Brain microvascular endothelial cell (primary cell): ENCODE data around the gene WDR20.

Source experiments
- DNase-seq: peaks from one replicate; pipeline ENCODE4 v3.0.0-alpha.2; 2020
- H3K27ac ChIP-seq: fragments of 250-450 bp; sonication (Bioruptor Pico); 2 replicates; pipeline ENCODE4 v1.5.1; 2020; ENCODE audit warnings: mild to moderate bottlenecking, moderate library complexity
- H3K27me3 ChIP-seq: fragments of 250-450 bp; sonication (Bioruptor Pico); replicated peaks from 2 replicates; pipeline ENCODE4 v1.5.1; 2020; ENCODE audit warnings: mild to moderate bottlenecking
- H3K36me3 ChIP-seq: fragments of 250-450 bp; sonication (Bioruptor Pico); replicated peaks from 2 replicates; pipeline ENCODE4 v1.5.1; 2020; ENCODE audit warnings: mild to moderate bottlenecking
- H3K4me3 ChIP-seq: 2 replicates; pipeline ENCODE4 v1.5.1; 2011; ENCODE audit warnings: low read depth, mild to moderate bottlenecking, control low read depth, low read length, moderate library complexity
- CTCF ChIP-seq: IDR thresholded peaks from 2 replicates; pipeline ENCODE4 v1.5.1; 2011; ENCODE audit warnings: low read depth, mild to moderate bottlenecking, moderate library complexity, low read length, control low read depth, inconsistent platforms; ENCODE audit errors: missing control alignments
- in situ Hi-C: cut with HindIII; loops from 2 replicates; pipeline ENCODE4 v1.10.0; 2017; ENCODE audit warnings: low sequenced_read_pairs, low pct_ligation_motif_present

Gene WDR20

GRCh38 chr14:102184316-102185035 is 44.8 kb downstream of the WDR20 start:
- Histone ChIP-seq H3K36me3 (no peaks in the 10 kb centered on the region), H3K27ac (no peak overlapping the region), H3K4me3 (no peak overlapping the region), H3K27me3 (no peaks in the 10 kb centered on the region)
- in situ Hi-C loops: no loop called here
- TF ChIP-seq CTCF: no peak
- DNase-seq: no peak

- Histone ChIP-seq H3K36me3 (no peaks in the 10 kb centered on the region), H3K4me3 (no peak overlapping the region), H3K27ac (no peak overlapping the region), H3K27me3 (no peaks in the 10 kb centered on the region)
- DNase-seq: no peak
- in situ Hi-C loops: no loop called here
- TF ChIP-seq CTCF: no peak
These were observed 45.7 kb downstream of the WDR20 start for GRCh38 chr14:102185360-102185759.

DNA sequence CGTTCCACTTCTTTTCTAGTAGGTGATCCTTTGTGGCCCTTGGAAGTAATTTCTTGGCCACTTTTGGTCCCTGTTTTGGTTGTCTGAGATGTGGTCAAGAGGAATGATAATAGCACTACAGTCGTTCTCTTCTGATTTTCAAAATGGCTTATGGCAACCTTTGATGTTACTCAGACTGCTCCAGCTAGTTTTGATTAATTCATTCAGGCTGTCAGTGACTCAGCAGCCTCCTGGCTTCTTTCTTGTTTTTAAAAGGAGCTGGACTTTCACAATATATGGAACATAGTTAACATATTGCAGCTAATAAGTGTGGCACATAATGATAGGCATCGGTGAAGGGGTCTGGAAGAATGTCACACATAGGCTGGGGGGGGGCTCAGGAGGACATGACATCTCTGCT is 47.3 kb downstream of the WDR20 start:
- Histone ChIP-seq H3K27me3 (no peaks in the 10 kb centered on the region), H3K4me3 (no peak overlapping the region), H3K36me3 (no peaks in the 10 kb centered on the region), H3K27ac (peak overlapping the region; percentile 34)
- in situ Hi-C loops: no loop called here
- peak; percentile 66 for DNase-seq
- no peak for TF ChIP-seq CTCF

DNA sequence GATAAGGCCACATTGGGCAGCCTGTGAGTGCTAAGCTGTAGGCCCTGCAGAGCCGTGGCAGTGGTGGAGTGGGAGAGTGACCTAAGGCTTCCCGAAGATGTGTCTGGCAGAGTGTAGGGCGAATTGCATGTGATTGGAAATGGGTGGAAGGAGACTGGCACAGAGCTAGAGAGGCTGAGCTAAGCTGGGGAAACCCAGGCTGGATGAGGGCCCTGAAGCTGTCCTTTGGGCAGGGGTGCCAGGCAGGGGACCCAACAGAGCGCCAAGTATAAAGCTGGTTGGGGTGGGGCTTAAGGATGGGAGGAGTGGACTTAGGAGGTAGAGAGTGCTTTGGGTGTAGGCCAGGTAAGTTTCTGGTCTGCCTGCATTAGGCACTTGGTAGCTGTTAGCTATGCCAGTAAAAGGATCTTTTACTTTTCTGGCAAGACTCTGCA is 47.9 kb downstream of the WDR20 start:
- no peaks in the 10 kb centered on the region for H3K27me3 ChIP-seq
- H3K4me3 ChIP-seq: no peak overlapping the region
- H3K36me3 ChIP-seq: no peaks in the 10 kb centered on the region
- in situ Hi-C loops: no loop called here
- TF ChIP-seq CTCF: no peak
- peak overlapping the region; percentile 34 for H3K27ac ChIP-seq
- no peak for DNase-seq

DNA sequence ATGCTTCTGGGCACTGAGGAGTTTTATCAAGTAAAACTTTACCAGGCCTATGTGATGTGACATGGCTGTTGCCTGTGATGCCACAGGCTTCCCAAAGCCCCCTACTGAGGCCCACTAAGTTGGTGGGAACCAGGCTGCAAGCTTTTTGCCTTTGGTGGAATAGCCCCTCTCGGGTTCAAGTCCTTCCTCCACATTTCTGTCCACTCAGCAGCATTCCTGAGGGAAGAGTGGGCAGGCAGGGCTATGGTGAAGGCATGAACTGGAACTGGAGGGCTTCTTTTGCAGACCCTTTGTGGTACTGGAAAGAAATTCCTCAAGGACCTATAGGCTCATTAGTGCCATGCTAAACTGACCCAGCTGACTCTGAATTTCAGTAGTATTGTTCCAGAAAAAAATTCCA is 48.5 kb downstream of the WDR20 start:
- DNase-seq: no peak
- Histone ChIP-seq H3K36me3 (no peaks in the 10 kb centered on the region), H3K4me3 (no peak overlapping the region), H3K27me3 (no peaks in the 10 kb centered on the region), H3K27ac (no peak overlapping the region)
- TF ChIP-seq CTCF: no peak
- in situ Hi-C loops: no loop called here

GRCh38 chr14:102189874-102190273 is 50.2 kb downstream of the WDR20 start:
- Histone ChIP-seq H3K36me3 (peaks cover under 1% of the 10 kb centered on the region), H3K27me3 (no peaks in the 10 kb centered on the region), H3K4me3 (no peak overlapping the region), H3K27ac (no peak overlapping the region)
- in situ Hi-C loops: no loop called here
- TF ChIP-seq CTCF: no peak
- no peak for DNase-seq
